GM19238 (cell line): ENCODE data around the gene SLC23A2.

Source experiments
- DNase-seq: peaks from one replicate; pipeline ENCODE4 v3.0.0; 2011; ENCODE audit warnings: low spot score; ENCODE audit not compliant: insufficient read length

Gene SLC23A2

GRCh38 chr20:4904127-4904860, 97.0 kb downstream of the SLC23A2 start:
- no peak for DNase-seq

GRCh38 chr20:4902788-4903187, 98.5 kb downstream of the SLC23A2 start:
- DNase-seq, result no peak

- DNase-seq, result no peak
Measured at GRCh38 chr20:4901031-4901818, 100.1 kb downstream of the SLC23A2 start.

GRCh38 chr20:4898282-4899244, 102.7 kb downstream of the SLC23A2 start:
- DNase-seq, result no peak

- DNase-seq, result no peak
Measured at GRCh38 chr20:4897600-4897999, 103.7 kb downstream of the SLC23A2 start.

- DNase-seq, result no peak
Measured at GRCh38 chr20:4896971-4897497, 104.3 kb downstream of the SLC23A2 start.

- no peak for DNase-seq
Measured at GRCh38 chr20:4896119-4896702, 105.1 kb downstream of the SLC23A2 start.

- DNase-seq, result no peak
Measured at GRCh38 chr20:4894981-4895381, 106.3 kb downstream of the SLC23A2 start.

- DNase-seq, result no peak
Measured at GRCh38 chr20:4894409-4894808, 106.9 kb downstream of the SLC23A2 start.

- DNase-seq, result no peak
Measured at GRCh38 chr20:4893709-4894108, 107.6 kb downstream of the SLC23A2 start.

- no peak for DNase-seq
Measured at GRCh38 chr20:4891997-4892396, 109.3 kb downstream of the SLC23A2 start.

- no peak for DNase-seq
Measured at GRCh38 chr20:4891190-4891763, 110.0 kb downstream of the SLC23A2 start.

GRCh38 chr20:4889446-4889845, 111.9 kb downstream of the SLC23A2 start:
- DNase-seq, result no peak

- no peak for DNase-seq
Measured at GRCh38 chr20:4887586-4887985, 113.7 kb downstream of the SLC23A2 start.

- DNase-seq, result no peak
Measured at GRCh38 chr20:4886771-4887527, 114.4 kb downstream of the SLC23A2 start.

GRCh38 chr20:4885877-4886276, 115.4 kb downstream of the SLC23A2 start:
- no peak for DNase-seq

GRCh38 chr20:4883546-4883945, 117.8 kb downstream of the SLC23A2 start:
- DNase-seq, result no peak

- no peak for DNase-seq
Measured at GRCh38 chr20:4883051-4883450, 118.3 kb downstream of the SLC23A2 start.

GRCh38 chr20:4881006-4881730, 120.1 kb downstream of the SLC23A2 start:
- no peak for DNase-seq
